SHP77 treated with DMSO at 0.1 percent for 48 hours (cell line): ENCODE measurements around the gene LMBRD2.
A peak's percentile ranks its signal among the peaks of the same experiment; 100 is the strongest.
"Not testable (repeated sequence)": the region's sequence is repeated elsewhere in the genome, so short reads cannot be mapped to it uniquely, and the experiment has no call there.

Experiments
- DNase-seq: peaks from one replicate; lab custom pipeline; 2025; lab: John Stamatoyannopoulos, UW

The LMBRD2 gene

DNA sequence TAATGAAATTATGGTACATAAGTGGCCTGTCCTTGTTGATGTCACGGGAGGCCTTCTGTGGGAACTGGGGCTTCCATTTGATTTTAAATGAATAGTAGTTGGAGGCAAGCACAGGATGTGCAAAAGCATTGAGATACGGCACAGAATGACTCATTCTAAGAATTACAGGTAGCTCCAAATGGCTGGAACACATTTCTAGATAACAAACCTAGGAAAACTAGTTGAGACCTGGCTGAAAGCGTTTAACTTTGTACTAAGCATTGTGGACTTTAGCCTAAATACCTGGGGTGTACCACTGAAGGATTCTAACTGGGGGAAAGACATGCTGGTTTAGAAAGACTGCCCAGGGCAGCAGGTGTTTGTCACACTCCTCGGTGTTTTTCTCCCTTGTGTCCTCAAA lies 9.7 kb upstream of the LMBRD2 start:
- no peak for DNase-seq

DNA sequence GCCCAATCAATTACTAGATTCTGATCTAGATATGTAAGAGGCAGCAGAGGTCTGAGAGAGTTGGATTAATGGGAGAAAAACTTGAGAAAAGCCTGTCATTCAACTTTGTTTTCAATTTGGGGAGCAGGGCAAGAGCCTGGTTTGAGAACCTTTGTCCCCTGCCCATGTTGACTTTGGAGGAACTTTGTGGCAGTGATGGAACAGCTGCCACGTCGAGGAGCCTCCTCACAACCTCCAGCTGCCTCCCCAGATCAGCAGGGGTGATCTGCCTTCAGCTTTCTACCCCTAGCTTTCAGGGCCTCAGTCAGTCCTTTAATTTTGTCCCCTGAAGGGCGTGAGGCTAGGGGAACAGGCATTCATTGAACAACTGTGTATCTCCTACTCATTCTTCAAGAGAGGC lies 8.9 kb upstream of the LMBRD2 start:
- DNase-seq: no peak

DNA sequence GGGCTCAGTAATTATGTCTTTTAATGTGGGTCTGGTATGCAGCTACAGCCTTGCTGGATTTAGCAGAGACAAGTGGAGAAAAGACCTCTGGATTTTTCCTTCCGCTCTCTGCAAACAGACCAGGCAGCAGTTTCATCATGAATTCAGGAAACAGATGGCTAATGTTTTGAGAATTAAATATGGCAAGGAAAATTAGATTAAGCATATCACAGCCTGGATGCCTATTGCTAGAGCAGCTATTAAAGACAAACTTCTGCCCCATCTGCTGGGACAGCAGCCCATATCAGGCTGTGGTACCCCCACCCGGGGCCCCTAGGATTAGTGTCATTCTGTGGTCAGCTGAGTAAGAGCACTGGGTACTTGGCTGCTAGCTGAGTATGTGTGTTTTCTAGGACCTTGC lies 6.5 kb upstream of the LMBRD2 start:
- DNase-seq: no peak

- DNase-seq: no peak
These were observed 4.9 kb upstream of the LMBRD2 start for GRCh38 chr5:36156619-36157018.

DNA sequence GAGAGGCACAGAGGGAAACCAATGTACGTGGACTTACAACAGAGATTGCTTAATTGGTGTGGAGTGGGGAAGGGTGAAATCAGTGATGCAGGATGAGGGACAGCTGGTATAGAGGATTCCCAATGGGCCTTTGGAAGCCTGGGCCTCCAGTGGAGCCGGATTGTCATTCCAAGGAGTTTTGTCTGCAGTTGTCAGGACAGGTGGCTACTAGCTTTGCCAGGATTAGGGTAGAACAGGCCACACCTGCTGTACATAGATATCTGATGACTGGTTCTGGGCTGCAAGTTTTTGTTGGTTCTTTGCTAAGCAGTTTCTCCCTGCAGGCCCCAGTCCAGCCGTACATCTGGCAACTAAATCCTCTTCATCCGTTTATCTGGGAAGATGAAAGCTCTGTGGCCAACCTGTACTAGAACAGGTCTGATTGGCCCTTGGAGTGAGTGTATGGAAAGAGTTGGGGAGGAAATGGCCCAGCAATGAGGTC lies 4.5 kb upstream of the LMBRD2 start:
- no peak for DNase-seq

- DNase-seq: no peak
These were observed 3.6 kb upstream of the LMBRD2 start for GRCh38 chr5:36155291-36155690.

- no peak for DNase-seq
These were observed 2.0 kb upstream of the LMBRD2 start for GRCh38 chr5:36153726-36154125.

- no peak for DNase-seq
These were observed 1.6 kb upstream of the LMBRD2 start for GRCh38 chr5:36153298-36153677.

DNA sequence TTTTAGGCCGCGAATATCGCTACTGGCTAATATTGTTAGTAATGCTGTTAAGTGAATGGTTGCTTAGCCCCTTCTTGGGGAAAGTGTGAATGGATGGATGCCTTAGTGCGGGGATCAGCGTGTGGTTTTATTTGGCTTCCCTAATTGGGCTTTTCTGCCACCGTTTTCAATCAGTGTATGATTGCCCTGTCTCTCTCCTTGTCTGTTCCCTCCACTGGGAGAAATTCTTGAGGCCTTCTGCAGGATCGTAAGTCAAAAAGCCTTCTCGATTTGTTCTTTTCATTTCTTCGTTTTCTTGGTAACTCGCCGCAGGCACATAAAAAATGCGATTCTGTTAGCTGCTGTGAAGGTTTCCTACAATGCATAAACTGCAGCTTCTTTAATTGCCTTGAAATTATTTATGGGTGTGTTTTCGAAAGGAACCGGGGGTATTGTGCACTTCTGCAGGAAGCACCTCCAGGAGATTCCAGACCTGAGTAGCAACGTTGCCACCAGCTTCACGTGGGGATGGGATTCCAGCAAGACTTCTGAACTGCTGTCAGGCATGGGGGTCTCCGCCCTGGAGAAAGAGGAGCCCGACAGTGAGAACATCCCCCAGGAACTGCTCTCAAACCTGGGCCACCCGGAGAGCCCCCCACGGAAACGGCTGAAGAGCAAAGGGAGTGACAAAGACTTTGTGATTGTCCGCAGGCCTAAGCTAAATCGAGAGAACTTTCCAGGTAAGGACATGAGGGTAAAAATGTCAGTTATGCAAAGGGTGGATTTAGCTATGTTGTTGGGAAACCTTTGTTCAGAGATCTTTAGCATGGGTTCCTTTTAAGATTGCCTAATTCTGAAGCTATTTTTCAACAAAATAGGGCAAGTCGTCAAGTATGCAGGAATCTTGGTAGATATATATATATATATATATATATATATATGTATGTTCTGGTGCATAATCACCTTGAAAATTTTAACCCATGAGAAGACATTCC lies 924 bp upstream of the LMBRD2 start:
- peak; percentile 41 for DNase-seq

DNA sequence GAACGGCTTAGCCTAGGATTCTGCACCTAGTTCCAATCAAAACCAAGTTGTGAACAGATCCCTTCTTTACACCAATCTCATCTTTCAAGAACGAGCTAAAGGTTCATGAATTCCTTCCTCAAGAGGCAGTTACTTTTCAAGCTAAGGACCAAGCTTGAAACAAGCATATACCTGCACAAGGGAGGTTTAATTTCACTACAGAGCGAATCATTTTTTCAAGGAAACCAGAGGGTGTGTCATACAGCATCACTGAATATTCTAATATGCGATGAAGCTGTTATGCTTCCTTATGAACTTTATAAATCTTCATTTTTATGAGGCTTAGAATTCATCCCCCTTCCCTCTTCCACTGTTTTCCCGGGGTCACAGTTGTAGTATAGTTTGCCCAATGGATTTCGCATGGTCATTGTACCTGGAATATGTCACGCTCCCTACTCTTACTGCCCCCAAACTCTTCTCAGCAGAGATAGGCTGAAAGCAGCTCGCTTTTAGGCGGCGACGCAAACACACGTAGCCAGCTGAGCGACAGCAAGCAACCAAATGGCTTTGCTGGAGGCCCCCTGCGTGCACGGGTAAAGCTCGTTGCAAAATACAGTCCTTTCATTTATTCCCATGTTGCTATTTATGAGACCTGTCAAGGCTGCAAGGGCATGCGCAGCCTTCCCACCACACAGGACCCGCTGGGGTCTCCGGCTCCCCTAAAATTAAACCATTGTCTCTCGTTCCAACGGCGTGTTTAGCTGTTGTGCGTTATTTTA lies 832 bp downstream of the LMBRD2 start:
- peak; percentile 57 for DNase-seq

DNA sequence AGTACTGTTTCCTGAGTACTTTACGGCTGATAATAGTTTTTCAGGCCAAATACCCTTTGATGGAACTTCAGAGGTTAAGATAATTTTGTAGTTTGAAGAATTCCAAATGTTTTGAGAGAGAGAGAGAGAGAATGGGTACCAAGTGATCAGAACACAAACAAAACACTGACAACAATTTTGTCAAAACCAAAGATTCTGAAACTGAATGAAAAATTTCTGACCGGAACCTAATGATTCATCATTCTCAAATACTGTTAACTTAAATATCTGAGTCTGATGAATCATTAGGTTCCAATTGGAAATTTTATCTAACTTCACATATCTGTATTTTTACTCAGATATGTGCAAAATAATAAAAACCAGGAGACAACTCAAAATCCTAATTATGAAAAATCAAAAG lies 4.0 kb downstream of the LMBRD2 start:
- DNase-seq: no peak

GRCh38 chr5:36146390-36146789 lies 5.3 kb downstream of the LMBRD2 start:
- DNase-seq: no peak

- DNase-seq: no peak
These were observed 6.4 kb downstream of the LMBRD2 start for GRCh38 chr5:36145311-36145710.

DNA sequence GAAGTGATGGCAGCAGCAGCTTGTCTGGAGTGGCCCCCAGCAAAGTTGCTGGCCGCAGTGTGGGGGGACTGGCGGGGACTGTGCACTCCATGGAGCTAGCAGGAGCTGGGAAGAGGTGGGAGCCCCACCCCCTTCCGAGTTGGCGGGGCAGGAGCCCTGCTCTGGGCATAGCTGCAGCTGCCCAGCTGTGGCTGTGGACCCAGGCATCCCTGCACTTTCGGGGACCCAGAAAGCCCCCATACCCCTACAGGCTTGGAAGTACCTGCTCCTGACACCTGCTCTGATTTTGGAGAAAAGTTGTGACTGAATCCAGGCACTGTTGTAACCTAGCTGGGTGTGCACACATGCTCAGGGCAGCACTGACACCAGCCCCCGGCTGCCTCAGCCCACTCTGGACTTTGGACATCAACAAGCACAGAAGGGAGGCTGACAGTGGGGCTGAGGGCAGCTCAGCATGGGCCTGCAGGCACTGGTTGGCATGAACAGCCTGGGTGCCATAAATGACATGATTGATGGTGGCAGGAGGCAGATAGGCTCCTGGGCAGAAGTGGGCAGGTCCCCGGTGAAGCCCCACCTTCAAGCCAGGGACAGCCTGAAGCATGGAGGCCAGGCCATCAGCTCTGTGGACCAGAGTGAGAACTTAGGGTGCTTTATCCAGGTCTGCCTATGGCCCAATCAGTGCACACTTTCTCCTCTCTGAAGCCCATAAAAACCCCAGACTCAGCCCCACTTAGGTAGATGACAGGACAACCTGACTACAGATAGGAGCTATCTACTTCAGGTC lies 12.6 kb downstream of the LMBRD2 start:
- DNase-seq: no peak

GRCh38 chr5:36136581-36136980 lies 15.1 kb downstream of the LMBRD2 start:
- DNase-seq: no peak

DNA sequence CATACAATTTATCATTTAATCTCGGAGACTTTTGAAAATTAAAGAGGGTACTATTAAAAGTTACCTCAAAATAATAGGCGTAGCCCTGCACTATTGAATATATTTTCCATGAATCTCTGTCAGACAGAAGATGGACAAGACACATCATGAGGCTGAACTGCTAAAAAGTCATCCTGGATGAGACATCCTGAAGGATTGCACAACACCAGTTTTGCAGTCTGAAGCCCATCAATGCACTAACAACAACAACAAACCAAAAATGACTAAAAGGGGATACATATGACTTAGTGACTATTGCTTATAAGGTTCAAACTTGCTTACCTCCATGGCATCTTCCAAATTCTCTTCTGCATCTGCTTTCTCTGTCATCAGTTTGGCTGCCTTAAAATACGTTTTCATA lies 15.7 kb downstream of the LMBRD2 start:
- DNase-seq: no peak

DNA sequence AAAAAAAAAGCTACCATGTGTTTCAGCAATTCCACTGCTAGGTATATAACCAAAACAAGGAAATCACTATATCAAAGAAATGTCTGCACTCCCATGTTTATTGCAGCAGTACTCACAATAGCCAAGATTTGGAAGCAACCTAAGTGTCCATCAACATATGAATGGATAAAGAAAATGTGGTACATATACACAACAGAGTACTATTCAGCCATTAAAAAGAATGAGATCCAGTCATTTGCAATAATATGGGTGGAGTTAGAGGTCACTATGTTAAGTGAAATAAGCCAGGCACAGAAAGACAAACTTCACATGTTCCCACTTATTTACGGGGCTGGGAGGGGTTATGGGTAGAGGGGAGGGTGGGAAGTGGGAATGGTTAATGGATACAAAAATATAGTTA lies 18.7 kb downstream of the LMBRD2 start:
- DNase-seq: not testable (repeated sequence)

DNA sequence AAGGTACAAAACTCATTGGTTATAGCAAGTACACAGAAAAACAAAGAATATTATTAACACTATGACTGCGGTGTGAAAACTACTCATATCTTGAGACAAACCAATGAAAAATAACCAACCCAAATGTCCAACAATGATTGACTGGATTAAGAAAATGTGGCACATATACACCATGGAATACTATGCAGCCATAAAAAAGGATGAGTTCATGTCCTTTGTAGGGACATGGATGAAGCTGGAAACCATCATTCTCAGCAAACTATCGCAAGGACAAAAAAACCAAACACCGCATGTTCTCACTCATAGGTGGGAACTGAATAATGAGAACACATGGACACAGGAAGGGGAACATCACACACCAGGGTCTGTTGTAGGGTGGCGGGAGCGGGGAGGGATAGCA lies 22.0 kb downstream of the LMBRD2 start:
- DNase-seq: not testable (repeated sequence)

GRCh38 chr5:36128795-36129194 lies 22.9 kb downstream of the LMBRD2 start:
- DNase-seq: no peak

DNA sequence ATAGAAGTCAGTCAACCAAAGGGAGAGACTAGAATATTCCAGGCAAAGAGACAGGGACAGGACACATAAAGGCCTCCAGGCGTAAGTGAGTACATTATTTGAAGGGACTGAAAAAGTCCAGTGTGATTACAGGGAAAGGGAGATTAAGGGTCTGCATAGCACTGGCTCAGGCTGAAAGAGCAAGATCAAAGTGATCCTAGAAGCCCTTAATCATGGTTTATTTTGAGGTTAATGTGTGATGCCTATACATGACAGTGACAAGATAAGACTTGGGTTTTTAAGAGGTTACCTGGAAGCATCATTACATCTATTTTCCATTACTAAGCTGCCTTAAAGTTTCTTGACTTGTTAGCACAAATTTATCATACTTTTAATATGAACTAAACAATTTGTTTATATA lies 25.8 kb downstream of the LMBRD2 start:
- no peak for DNase-seq

GRCh38 chr5:36111238-36111637 lies 40.4 kb downstream of the LMBRD2 start:
- DNase-seq: no peak

DNA sequence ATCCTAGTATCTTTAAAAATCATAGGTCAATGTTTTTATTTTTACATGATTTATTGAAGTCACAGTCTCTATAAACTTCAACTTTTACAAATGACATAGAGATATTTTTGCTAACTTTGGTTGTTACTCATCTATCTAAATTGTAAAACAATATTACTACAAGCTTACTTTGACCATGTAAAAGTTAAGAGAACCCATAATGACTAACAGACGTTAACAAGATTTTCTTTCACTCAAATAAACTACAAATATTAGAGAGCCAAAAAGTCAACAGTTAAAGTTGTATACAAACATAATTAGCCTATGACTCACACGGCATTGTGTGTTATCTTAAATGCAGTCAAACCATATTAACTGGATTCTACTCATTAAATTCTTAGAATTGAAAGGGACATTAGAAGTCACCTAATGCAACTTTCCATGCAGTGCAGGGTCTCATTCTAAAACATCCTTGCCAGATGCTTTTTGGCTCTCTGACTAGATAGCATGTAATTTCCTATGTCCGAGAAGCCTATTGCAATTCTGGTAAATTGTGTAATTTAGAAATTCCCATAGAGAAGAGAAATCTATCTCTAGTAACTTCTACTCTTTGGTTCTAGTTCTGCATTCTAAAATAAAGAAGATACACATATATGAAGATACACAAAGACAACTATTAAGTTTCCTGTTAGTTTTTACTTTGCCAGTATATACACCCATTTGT lies 42.8 kb downstream of the LMBRD2 start:
- no peak for DNase-seq
